Measurements from ENCODE around the gene DPH7.
A peak's percentile ranks its signal among the peaks of the same experiment; 100 is the strongest.
"Not testable (repeated sequence)": the region's sequence is repeated elsewhere in the genome, so short reads cannot be mapped to it uniquely, and the experiment has no call there.

The DPH7 gene

DNA sequence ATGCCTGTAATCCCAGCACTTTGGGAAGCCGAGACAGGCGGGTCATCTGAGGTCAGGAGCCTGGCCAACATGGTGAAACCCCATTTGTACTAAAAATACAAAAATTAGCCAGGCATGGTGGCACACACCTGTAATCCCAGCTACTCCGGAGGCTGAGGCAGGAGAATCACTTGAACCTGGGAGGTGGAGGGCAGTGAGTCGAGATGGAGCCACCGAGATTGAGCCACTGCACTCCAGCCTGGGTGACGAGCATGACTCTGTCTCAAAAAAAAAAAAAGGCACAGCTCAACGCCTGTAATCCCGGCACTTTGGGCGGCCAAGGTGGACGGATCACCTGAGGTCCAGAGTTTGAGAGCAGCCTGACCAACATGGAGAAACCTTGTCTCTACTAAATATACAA is 25.1 kb downstream of the DPH7 start:
- H3K4me3 Mint-ChIP-seq, CTCF ChIA-PET: not testable (repeated sequence)
- peaks cover 25% of the 10 kb centered on the region for H3K4me1 Mint-ChIP-seq

DNA sequence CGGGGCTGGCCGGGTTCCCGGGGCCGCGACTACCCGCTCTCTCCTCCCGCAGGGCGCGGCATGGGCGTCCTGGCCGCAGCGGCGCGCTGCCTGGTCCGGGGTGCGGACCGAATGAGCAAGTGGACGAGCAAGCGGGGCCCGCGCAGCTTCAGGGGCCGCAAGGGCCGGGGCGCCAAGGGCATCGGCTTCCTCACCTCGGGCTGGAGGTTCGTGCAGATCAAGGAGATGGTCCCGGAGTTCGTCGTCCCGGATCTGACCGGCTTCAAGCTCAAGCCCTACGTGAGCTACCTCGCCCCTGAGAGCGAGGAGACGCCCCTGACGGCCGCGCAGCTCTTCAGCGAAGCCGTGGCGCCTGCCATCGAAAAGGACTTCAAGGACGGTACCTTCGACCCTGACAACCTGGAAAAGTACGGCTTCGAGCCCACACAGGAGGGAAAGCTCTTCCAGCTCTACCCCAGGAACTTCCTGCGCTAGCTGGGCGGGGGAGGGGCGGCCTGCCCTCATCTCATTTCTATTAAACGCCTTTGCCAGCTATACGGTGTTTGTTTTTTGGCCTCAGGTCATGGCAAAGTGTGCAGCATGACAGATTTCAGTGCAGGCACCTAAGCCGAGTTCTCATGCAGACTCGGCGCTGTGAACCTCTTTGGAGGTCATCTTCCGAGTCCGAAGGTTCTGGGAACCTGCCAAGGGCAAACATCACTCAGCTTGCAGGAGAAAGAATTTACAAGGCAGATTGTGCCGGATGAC is 26.5 kb downstream of the DPH7 start:
- Mint-ChIP-seq H3K4me1 (peaks cover 28% of the 10 kb centered on the region), H3K27ac (peak overlapping the region; percentile 77), H3K36me3 (peaks cover 22% of the 10 kb centered on the region)

More for the DNA sequence above, 25.1 kb downstream of the DPH7 start:
- not testable (repeated sequence) for DNase-seq, H3K27me3 Mint-ChIP-seq, H3K27ac Mint-ChIP-seq, H3K9me3 Mint-ChIP-seq
- peaks cover 24% of the 10 kb centered on the region for H3K36me3 Mint-ChIP-seq

DNA sequence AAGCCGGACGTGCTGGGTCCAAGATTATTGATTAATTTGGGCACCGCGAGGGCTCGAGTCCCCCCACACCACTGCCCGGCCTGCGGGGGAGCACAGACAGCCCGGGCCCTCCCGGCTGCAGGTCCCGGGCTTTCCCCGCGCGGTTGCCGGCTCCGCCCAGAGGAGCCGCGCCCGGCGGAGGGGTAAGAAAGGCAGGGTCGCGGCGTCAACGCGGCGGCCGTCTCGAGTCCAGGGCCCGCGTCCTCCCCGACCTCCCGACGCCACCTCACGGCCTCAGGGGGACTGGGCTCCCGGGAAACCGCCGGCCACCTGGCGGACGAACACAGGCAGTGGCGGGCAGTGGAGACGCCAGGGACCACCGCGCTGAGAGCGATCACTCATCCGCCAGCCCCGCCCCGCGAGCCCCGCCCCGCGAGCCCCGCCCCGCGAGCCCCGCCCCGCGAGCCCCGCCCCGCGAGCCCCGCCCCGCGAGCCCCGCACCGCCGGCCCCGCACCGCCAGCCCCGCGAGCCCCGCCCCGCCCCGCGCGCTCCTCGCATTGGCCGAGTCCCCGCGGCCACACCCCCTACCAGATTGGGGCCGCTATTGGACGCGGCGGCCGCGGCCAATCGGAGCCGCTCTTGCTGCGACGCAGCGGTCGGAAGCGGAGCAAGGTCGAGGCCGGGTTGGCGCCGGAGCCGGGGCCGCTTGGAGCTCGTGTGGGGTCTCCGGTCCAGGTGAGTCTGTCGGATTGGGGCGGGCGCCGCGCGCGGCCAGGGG is 27.3 kb downstream of the DPH7 start, which contains the start of gene MRPL41:
TSS of gene MRPL41 (plus strand) at position 616 of the 758 bp plus-strand sequence. CDS start 203 bp downstream, outside the sequence.
- CTCF ChIA-PET: interaction anchor here (1.0 to 1.7 kb wide), 5 partner anchors 10 to 28 kb away, joined by 4 to 8 read pairs (median 5); partner anchors contain the start of gene DPH7
- H3K9me3 Mint-ChIP-seq: no peaks in the 10 kb centered on the region
- peak within 1 kb of the TSS; percentile 77 for H3K27ac Mint-ChIP-seq
- H3K4me1 Mint-ChIP-seq: peaks cover 28% of the 10 kb centered on the region
- peaks cover 19% of the 10 kb centered on the region for H3K36me3 Mint-ChIP-seq
- H3K27me3 Mint-ChIP-seq: peaks cover 3% of the 10 kb centered on the region
- peak; percentile 91 for DNase-seq
- H3K4me3 Mint-ChIP-seq: peak within 1 kb of the TSS; percentile 85

More for the DNA sequence above, 26.5 kb downstream of the DPH7 start:
- CTCF ChIA-PET: interaction anchor here (1.0 to 1.7 kb wide), 4 partner anchors 11 to 27 kb away, joined by 4 to 7 read pairs (median 4); partner anchors contain the start of gene DPH7
- Mint-ChIP-seq H3K4me3 (peak overlapping the region; percentile 85), H3K9me3 (no peaks in the 10 kb centered on the region), H3K27me3 (no peaks in the 10 kb centered on the region)
- DNase-seq: no peak

DNA sequence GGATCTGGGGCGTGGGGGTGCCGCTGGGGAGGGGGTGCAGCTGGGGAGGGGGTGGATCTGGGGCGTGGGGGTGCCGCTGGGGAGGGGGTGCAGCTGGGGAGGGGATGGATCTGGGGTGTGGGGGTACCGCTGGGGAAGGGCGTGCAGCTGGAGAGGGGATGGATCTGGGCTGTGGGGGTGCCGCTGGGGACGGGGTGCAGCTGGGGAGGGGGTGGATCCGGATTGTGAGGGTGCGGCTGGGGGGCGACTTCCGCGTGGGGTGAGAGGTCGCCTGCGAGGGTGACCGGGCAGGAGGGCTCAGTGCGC is 27.8 kb downstream of the DPH7 start:
- H3K27ac Mint-ChIP-seq, H3K27me3 Mint-ChIP-seq, H3K9me3 Mint-ChIP-seq: not testable (repeated sequence)
- peak; percentile 60 for DNase-seq
- Mint-ChIP-seq H3K4me3 (peak overlapping the region; percentile 85), H3K36me3 (peaks cover 16% of the 10 kb centered on the region), H3K4me1 (peaks cover 28% of the 10 kb centered on the region)
- CTCF ChIA-PET: interaction anchor here (1.3 kb wide), 1 partner anchor 16 kb away, joined by 8 read pairs; no protein-coding TSS in a partner anchor

DNA sequence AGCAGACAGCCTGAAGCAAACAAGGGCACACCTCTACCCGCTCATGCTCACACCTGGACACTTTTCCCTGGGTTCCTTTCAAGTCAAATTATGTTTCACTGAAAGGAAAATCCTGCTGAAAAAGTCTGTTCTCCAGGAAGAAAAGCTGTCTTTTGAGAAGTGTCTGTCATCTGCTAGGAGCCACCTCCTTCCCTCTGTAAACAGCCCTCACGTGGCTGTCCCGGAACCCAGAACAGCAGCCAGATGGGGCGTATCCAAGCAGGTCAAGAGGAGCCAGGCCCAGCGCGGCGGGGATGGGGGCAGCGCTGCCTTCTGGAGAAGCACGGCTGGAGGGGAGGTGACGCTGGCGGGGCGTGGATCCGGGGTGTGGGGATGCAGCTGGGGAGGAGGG is 28.5 kb downstream of the DPH7 start, which contains the start of gene PNPLA7:
TSS of gene PNPLA7 (minus strand) at position 172 of the 391 bp plus-strand sequence. CDS start 205 bp downstream, outside the sequence.
- H3K27me3 Mint-ChIP-seq: peaks cover 3% of the 10 kb centered on the region
- H3K9me3 Mint-ChIP-seq: no peaks in the 10 kb centered on the region
- H3K4me3 Mint-ChIP-seq: peak within 1 kb of the TSS; percentile 86
- peaks cover 11% of the 10 kb centered on the region for H3K36me3 Mint-ChIP-seq
- CTCF ChIA-PET: interaction anchor here (1.3 kb wide), 1 partner anchor 15 kb away, joined by 8 read pairs; no protein-coding TSS in a partner anchor
- peaks cover 28% of the 10 kb centered on the region for H3K4me1 Mint-ChIP-seq
- peak; percentile 84 for DNase-seq
- H3K27ac Mint-ChIP-seq: peak within 1 kb of the TSS; percentile 88

DNA sequence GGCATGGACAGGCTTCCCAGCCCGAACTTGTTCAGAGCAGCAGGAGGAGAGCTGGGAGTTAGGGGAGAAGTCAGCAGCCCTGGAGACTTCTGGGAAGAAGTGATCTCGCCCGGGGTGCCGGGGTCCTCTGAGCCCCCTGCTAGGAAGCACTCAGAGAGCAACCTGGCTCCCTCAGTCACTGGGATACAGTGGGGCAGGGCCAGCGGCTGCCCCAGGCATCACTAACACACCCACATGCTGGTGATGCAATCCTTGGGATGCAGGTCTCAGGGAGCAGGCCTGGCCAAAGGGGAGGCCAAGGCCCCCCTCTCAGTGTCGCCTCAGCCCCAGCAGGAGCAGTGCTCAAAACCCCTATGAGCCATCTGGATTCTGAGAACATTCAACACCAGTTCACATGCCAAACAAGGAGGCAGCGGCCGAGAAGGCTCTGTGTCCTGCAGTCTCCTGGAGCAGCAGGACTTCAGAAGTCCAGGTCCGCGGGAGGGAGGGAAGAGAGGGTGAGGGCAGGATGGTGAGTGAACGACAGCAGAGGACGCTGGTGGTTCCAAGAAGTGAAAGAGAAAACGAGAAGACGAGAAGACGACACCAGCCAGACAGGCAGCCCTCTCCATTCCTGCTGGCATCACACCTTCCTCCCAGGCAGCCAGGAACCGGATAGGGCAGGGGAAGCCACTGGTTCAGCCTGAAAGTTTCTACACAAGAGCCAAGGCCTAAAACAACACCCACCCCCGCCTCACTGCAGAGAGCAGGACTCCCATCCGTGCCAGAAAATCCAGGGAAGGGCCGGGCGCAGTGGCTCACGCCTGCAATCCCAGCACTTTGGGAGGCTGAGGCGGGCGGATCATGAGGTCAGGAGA is 30.8 kb downstream of the DPH7 start:
- no peak overlapping the region for H3K4me3 Mint-ChIP-seq
- no peak for DNase-seq
- H3K9me3 Mint-ChIP-seq: no peaks in the 10 kb centered on the region
- H3K36me3 Mint-ChIP-seq: peaks cover 3% of the 10 kb centered on the region
- CTCF ChIA-PET: no interaction called here
- no peak overlapping the region for H3K27ac Mint-ChIP-seq
- H3K4me1 Mint-ChIP-seq: peaks cover 22% of the 10 kb centered on the region
- peaks cover 3% of the 10 kb centered on the region for H3K27me3 Mint-ChIP-seq

DNA sequence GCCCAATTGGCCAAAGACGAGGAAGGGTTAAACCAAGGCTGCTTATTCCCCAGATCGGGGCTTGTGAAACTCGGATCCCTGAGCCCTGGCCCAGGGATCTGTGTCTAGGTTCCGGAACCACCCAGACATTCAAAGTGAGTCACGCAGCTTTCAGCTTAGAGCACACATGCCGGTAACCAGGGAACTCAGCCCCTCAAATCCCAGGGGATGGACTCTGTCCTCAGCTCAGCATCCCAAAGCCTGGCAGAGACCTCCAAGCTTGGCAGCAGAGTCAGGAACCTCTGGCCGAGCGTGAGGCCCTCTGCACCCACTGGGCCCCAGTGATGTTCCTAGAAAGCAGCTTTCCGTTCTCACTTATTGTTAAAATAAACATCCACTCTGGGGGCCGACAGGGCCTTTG is 33.6 kb downstream of the DPH7 start:
- no peak for DNase-seq
- H3K36me3 Mint-ChIP-seq: no peaks in the 10 kb centered on the region
- H3K27ac Mint-ChIP-seq: no peak overlapping the region
- CTCF ChIA-PET: interaction anchor here (1.1 kb wide), 1 partner anchor 27 kb away, joined by 4 read pairs; no protein-coding TSS in a partner anchor
- H3K27me3 Mint-ChIP-seq: peaks cover 3% of the 10 kb centered on the region
- H3K9me3 Mint-ChIP-seq: no peaks in the 10 kb centered on the region
- H3K4me3 Mint-ChIP-seq: no peak overlapping the region
- peaks cover 12% of the 10 kb centered on the region for H3K4me1 Mint-ChIP-seq

DNA sequence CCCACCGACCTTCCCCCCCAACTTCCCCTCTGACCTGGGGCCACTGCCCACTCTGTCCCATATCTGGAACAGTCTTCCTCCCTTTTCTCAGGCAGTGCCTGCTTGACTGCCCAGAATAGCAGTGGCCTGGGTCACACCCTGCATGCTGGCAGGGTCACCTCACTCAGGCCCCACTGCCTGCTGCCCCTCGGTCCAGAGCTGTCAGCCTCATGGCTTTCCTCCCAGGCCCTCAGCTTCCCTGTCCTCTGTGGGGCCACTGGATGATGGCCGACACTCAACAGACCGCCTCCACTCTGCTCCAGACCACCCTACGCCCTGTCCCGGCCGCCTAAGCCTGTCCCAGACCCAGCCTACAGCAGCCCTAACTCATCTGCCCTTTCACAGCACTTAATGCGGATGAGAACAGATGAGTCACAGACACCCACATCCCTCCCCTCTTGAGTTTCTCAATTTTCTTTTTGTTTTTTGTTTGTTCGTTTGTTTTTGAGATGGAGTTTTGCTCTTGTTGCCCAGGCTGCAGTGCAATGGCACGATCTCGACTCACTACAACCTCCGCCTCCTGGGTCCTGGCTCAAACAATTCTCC is 34.5 kb downstream of the DPH7 start:
- Mint-ChIP-seq H3K27me3 (peaks cover 3% of the 10 kb centered on the region), H3K9me3 (no peaks in the 10 kb centered on the region), H3K4me3 (no peak overlapping the region), H3K4me1 (peaks cover 5% of the 10 kb centered on the region), H3K36me3 (no peaks in the 10 kb centered on the region), H3K27ac (no peak overlapping the region)
- no peak for DNase-seq
- CTCF ChIA-PET: no interaction called here

DNA sequence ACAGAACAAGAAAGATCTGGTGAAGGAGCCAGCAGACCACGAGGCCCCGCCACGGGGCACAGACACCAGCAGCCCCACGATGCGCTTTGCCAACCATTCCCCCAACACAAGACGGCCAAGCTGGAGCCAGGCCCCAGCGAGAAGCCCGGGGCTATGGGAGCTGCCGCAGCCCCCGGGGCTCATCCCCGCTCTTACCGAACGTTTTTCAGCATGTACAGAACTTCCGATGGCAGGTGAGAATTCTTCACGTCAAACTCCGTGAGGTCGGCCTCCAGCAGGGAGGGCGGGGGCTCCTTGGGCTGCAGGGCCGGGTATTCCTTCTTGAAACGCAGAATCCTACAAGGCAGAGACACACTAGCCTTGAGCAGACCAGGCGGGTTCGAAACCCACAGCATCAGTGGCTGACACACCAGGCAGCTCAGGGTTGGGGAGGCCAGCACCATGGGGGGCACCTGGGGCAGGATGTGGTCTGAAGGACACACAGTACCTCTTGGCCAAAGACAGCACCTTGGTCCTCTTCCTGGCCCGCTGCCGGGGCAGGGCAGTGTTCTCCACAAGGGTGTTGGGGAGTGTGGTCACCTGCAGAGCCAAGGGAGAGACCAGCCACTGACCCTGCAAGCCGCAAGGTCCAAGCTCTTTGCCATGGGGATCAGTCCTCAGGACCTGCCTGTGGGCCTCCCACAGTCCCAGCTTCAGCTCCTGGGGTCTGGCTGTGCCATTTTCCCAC is 35.3 kb downstream of the DPH7 start:
- Mint-ChIP-seq H3K9me3 (no peaks in the 10 kb centered on the region), H3K27me3 (peaks cover 3% of the 10 kb centered on the region), H3K4me1 (peaks cover 3% of the 10 kb centered on the region), H3K27ac (no peak overlapping the region), H3K36me3 (no peaks in the 10 kb centered on the region), H3K4me3 (no peak overlapping the region)
- DNase-seq: no peak
- CTCF ChIA-PET: no interaction called here

DNA sequence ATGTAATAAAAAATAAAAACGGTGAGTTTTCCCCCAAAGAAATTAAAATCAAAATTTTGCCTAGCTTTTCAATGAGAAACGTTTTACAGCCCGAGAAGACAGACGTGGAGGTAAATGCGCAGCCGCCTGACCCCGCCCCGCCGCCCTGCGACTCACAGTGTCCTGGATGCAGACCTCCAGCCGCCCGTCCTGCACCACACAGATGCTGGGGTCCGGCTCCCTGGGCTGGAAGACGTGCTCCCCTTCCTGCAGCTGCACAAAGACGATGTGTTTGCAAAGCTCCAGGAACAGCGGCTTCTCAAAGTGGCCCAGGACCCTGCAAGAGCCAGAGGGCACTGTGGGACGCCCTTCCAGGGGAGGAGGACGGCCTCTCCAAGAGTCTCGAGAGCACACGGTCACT is 36.2 kb downstream of the DPH7 start:
- peaks cover 3% of the 10 kb centered on the region for H3K27me3 Mint-ChIP-seq
- H3K4me1 Mint-ChIP-seq: peaks cover 3% of the 10 kb centered on the region
- CTCF ChIA-PET: no interaction called here
- no peak for DNase-seq
- no peaks in the 10 kb centered on the region for H3K9me3 Mint-ChIP-seq
- H3K27ac Mint-ChIP-seq: no peak overlapping the region
- H3K4me3 Mint-ChIP-seq: no peak overlapping the region
- peaks cover 2% of the 10 kb centered on the region for H3K36me3 Mint-ChIP-seq

DNA sequence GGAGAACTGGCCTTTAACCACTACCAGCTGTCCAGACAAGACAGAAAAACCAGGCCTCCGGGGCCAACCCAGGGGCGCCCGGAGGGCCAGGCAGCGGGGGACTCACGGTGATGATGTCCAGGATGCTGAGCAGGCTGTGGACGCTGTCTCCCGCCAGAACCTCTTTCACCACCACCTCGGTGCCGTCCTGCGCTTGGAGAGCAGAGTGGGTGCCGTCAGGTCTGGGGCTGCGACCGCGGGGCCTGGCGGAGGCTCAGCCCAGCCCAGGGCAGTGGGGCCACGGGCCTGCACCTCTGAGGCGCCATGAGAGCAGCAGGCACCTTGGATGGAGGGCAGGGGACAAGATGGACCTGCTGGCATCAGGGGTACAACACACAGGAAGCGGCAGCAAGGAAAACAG is 38.2 kb downstream of the DPH7 start:
- H3K36me3 Mint-ChIP-seq: peaks cover 13% of the 10 kb centered on the region
- H3K4me1 Mint-ChIP-seq: peaks cover 19% of the 10 kb centered on the region
- no peak overlapping the region for H3K27ac Mint-ChIP-seq
- DNase-seq: no peak
- H3K4me3 Mint-ChIP-seq: no peak overlapping the region
- H3K9me3 Mint-ChIP-seq: peaks cover 11% of the 10 kb centered on the region
- H3K27me3 Mint-ChIP-seq: no peaks in the 10 kb centered on the region
- CTCF ChIA-PET: no interaction called here

DNA sequence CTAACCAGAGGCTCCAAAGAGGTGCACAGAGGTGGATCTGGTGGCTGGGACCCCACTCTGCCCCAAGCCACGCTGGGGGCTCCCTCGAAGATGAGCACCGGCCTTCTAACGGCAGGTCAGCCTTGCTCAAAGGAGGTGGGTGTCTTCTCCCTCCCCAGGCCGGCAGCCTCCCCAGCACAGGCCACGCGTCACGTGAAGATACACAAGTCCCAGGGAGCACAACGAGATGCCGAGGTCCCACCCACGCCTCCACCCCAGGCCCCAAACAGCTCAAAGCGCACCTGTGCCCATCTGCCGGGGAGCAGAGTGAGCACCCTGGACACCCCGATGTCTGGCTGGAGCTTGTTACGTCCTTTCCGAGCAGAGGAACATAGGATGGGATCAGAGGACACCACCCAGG is 40.7 kb downstream of the DPH7 start:
- Mint-ChIP-seq H3K9me3 (peaks cover 13% of the 10 kb centered on the region), H3K36me3 (peaks cover 16% of the 10 kb centered on the region), H3K27me3 (no peaks in the 10 kb centered on the region), H3K27ac (peak overlapping the region; percentile 76), H3K4me1 (peaks cover 28% of the 10 kb centered on the region), H3K4me3 (no peak overlapping the region)
- CTCF ChIA-PET: no interaction called here
- no peak for DNase-seq

DNA sequence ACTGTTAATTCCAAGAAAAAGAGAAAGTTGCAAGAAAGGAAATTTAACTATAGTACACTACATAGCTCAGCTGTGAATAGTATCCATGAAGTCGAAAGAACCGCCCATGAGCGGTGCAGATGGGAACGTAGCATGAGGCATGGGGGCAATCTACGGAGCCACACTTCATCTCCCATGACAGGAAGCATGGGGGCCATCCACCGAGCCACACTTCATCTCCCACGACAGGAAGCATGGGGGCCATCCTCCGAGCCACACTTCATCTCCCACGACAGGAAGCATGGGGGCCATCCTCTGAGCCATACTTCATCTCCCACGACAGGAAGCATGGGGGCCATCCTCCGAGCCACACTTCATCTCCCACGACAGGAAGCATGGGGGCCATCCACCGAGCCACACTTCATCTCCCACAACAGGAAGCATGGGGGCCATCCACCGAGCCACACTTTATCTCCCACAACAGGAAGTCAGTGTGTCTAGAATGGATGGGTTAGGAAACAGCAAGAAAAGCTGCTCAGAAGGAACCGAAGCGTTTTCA is 42.1 kb downstream of the DPH7 start:
- CTCF ChIA-PET, H3K4me3 Mint-ChIP-seq: not testable (repeated sequence)
- peak; percentile 64 for DNase-seq

More for the DNA sequence above, 42.1 kb downstream of the DPH7 start:
- Mint-ChIP-seq H3K27ac (peak overlapping the region; percentile 84), H3K36me3 (peaks cover 16% of the 10 kb centered on the region), H3K4me1 (peaks cover 32% of the 10 kb centered on the region), H3K9me3 (peaks cover 13% of the 10 kb centered on the region)
- H3K27me3 Mint-ChIP-seq: not testable (repeated sequence)

Measured in activated naive CD4-positive, alpha-beta T cell treated with anti-CD3 and anti-CD28 coated beads, Interleukin-2, amount 10 ng/mL, durations not matched to agents 7 days and 5 days (primary cell).